OCI-LY7 (cell line): ENCODE measurements around the gene PELI2.

Source experiments
- EZH2phosphoT487 ChIP-seq: fragments of 200-600 bp; sonication (generic); IDR thresholded peaks from 2 replicates; pipeline ENCODE4 v1.6.1; 2018; ENCODE audit warnings: low read depth, borderline replicate concordance, mild to moderate bottlenecking, mixed run types, antibody characterized with exemption, low read length, moderate library complexity, mixed read lengths
- TF ChIP-seq, protein P1 (sequence below): fragments of 200-600 bp; sonication (generic); conservative IDR thresholded peaks from 2 replicates; pipeline ENCODE4 v1.5.1; 2014; ENCODE audit warnings: mild to moderate bottlenecking, antibody characterized with exemption, low read length, moderate library complexity, mixed read lengths

DNA sequence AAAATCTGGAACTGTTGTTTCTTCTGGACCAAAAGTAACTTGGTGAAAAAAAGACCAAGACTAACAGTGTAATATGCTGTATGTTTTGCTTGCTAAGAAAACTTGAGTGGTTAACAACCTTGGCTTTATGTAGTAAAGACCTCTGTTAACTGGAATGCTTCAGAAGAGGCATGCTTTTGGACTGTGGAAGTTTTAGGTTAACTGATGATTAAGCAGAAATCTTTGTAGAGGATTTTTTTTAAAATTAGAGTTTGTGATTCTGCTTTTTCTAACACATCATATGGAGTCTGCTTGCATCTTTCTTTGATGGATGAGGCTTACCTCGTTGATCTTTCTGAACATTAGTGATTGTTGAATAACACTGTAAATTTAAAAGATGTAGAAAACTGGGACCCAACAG, 17.5 kb downstream of the PELI2 start:
- TF ChIP-seq, protein P1, sequence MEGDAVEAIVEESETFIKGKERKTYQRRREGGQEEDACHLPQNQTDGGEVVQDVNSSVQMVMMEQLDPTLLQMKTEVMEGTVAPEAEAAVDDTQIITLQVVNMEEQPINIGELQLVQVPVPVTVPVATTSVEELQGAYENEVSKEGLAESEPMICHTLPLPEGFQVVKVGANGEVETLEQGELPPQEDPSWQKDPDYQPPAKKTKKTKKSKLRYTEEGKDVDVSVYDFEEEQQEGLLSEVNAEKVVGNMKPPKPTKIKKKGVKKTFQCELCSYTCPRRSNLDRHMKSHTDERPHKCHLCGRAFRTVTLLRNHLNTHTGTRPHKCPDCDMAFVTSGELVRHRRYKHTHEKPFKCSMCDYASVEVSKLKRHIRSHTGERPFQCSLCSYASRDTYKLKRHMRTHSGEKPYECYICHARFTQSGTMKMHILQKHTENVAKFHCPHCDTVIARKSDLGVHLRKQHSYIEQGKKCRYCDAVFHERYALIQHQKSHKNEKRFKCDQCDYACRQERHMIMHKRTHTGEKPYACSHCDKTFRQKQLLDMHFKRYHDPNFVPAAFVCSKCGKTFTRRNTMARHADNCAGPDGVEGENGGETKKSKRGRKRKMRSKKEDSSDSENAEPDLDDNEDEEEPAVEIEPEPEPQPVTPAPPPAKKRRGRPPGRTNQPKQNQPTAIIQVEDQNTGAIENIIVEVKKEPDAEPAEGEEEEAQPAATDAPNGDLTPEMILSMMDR, result no peak
- no peak for TF ChIP-seq EZH2phosphoT487
